Endometrial microvascular endothelial cells (primary cell): ENCODE data around the gene RESP18. TPM values are rescaled to one million over a fixed set of nuclear protein-coding genes. Genes with fewer than 3 reads are reported as not detected.
"Not testable (repeated sequence)": the region's sequence is repeated elsewhere in the genome, so short reads cannot be mapped to it uniquely, and the experiment has no call there.

Experiments used
- in situ Hi-C: cut with HindIII; loops from 2 replicates; pipeline ENCODE4 v1.10.0; 2017; ENCODE audit warnings: low sequenced_read_pairs, low pct_unique_long_range_greater_than_20kb; ENCODE audit errors: inconsistent ontology term
- total RNA-seq: library from RNA; depleted of rRNA; stranded (reverse); fragments of >200 nt; gene quantifications from one replicate; pipeline ENCODE4 v1.2.3, GENCODE V29; 2015; ENCODE audit errors: inconsistent ontology term

The RESP18 gene
- total RNA-seq, 1 donor from 2014 or later, result not detected

- in situ Hi-C loops, result no loop called here
These were observed 36.4 kb downstream of the RESP18 start for GRCh38 chr2:219296142-219296541.

GRCh38 chr2:219294356-219295351, 37.9 kb downstream of the RESP18 start:
- in situ Hi-C loops, result no loop called here

- in situ Hi-C loops, result no loop called here
These were observed 38.8 kb downstream of the RESP18 start for GRCh38 chr2:219293736-219294231.

GRCh38 chr2:219292616-219293015, 39.9 kb downstream of the RESP18 start:
- in situ Hi-C loops, result no loop called here

GRCh38 chr2:219291910-219292490, 40.5 kb downstream of the RESP18 start:
- in situ Hi-C loops, result no loop called here

- in situ Hi-C loops, result no loop called here
These were observed 41.1 kb downstream of the RESP18 start for GRCh38 chr2:219291394-219291793.

- in situ Hi-C loops, result no loop called here
These were observed 42.0 kb downstream of the RESP18 start for GRCh38 chr2:219290381-219291171.

- in situ Hi-C loops, result no loop called here
These were observed 42.8 kb downstream of the RESP18 start for GRCh38 chr2:219289537-219290361.

GRCh38 chr2:219289195-219289536, 43.4 kb downstream of the RESP18 start:
- in situ Hi-C loops, result no loop called here

- in situ Hi-C loops, result no loop called here
These were observed 44.8 kb downstream of the RESP18 start for GRCh38 chr2:219287580-219288265.

GRCh38 chr2:219287116-219287440, 45.5 kb downstream of the RESP18 start:
- in situ Hi-C loops, result not testable (repeated sequence)

- in situ Hi-C loops, result no loop called here
These were observed 46.0 kb downstream of the RESP18 start for GRCh38 chr2:219286436-219287115.

- in situ Hi-C loops, result no loop called here
These were observed 46.6 kb downstream of the RESP18 start for GRCh38 chr2:219285894-219286425.

- in situ Hi-C loops, result no loop called here
These were observed 47.2 kb downstream of the RESP18 start for GRCh38 chr2:219285373-219285735.

- in situ Hi-C loops, result no loop called here
These were observed 47.8 kb downstream of the RESP18 start for GRCh38 chr2:219284501-219285372.

GRCh38 chr2:219282943-219283581, 49.5 kb downstream of the RESP18 start:
- in situ Hi-C loops, result no loop called here
